Hematopoietic multipotent progenitor cell treated with erythropoietin and hydrocortisone succinate and interleukin-3 and kit ligand, for 6 days (in vitro differentiated cells): ENCODE measurements around the gene UAP1.

Source experiments
- DNase-seq: peaks from one replicate; pipeline ENCODE4 v3.0.0-alpha.2; 2015

UAP1 gene

DNA sequence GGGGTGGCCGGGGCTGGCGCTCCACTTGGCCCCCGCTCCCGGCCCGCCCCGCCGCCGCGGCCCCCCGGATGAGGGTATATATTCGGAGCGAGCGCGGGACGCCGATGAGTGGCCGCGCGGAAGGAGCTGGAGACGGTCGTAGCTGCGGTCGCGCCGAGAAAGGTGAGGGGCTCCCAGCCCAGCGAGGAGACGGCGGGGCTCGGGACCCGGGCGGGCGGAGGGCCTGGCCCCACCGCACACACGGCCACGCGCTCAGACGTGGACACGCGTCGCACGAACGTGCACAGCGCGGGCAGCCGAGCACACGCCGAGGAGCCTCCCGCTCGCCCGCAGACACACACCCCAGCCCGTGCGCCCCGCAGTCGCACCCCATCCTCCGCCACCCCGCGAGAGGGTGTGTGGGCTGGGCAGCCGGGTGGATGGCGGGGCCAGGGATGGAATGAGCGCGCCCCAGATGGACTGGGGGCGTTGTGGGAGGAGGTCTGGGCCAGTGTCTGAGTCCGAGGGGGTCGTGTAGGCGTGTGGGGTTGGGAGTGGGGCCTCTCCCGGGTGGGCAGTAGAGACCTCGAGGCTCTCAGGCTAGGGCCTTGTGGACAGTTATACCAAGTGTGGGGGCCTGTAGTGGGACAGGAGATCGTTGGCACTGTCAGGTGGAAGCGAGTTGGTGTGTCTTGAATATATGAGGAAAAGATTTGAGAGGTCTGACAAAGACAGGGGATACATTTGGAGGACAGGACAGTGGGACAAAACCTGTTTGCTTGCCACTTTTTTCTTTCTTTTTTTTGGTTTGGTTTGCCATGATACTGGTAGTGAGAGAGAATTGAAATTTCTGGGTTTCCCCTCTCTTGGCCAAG is at the start of gene UAP1:
TSS of gene UAP1 (plus strand) at position 107 of the 854 bp plus-strand sequence. CDS start 4,347 bp downstream, outside the sequence.
- peak; percentile 24 for DNase-seq

DNA sequence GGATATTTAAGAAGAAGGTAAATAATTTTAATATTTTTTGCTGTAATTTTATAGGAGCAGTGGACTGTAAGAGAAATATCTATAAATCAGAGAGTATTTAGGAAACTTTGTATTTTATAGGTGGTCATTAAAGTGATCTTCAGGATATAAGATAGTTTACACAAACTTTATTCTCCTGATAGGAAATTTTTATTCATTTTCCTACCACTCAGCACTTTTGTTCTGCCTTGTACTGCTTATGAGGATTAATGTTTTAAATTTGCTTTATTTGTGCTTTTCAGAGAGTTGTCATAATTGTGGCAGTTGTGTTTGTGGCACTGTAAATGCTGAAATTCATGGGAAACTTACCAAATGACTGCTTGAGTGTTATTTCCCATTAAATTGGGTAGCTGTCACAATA is 34.2 kb upstream of the UAP1 start:
- no peak for DNase-seq

DNA sequence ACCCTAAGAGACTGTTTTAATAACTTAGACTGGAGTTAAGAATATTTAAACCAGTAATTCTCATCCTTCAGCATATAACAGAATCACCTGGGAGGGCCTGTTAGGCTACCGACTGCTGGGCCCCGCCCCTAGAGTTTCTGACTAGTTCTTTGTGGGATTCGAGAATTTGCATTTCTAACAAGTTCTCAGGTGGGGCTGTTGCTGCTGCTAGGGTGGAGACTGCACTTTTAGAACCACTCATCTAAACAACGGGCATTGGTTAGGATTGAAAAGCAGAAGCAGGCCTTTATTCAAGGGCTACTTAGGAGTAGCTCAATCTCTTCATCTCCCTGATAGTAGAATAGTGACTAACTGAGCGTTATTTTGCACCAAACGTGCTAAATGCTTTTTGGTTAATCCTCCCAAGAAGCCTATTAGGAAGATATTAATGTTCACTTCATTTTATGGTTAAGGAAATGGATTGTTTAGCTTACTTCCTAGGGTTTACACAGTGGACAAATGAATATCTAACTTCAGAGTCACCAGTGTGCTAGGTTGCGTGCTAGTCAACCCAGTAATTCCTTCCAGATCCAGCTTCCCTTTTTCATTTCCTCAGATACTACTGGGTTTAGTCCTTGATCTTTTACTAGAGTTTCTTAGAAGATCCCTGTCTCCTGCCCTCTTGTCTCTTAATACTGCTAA is 31.1 kb upstream of the UAP1 start:
- DNase-seq = no peak

DNA sequence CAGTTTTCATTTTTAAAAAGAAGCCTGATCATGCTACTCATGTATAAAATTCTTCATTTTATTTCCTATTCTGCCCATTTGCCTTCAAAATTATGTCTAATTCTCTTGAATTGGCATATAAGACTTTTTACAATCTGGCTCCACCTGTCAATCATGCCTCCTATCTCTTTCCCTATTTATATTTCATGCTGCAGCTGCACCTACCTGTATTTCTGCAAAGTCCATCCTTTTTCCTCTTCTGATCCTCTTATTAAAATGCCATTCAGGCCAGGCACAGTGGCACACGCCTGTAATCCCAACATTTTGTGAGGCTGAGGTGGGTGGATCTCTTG is 30.6 kb upstream of the UAP1 start:
- no peak for DNase-seq

DNA sequence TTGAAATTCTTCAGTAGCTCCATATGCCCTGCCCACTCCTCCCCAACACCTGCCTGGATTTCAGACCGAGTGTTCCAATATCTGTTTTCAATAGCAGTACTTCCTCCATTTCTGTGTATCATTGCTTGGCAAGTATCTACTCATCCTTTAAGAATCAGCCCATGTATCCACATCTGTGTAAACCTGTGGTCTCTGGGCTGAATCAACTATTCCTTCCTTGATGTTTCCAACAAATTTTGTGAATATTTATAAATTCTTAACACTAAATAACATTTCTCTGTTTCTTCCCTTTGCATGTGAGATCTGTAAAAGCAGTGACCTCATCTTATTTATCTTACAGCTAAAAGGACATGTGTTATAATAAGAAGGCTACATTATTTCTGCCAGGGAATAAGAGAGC is 26.0 kb upstream of the UAP1 start:
- no peak for DNase-seq

DNA sequence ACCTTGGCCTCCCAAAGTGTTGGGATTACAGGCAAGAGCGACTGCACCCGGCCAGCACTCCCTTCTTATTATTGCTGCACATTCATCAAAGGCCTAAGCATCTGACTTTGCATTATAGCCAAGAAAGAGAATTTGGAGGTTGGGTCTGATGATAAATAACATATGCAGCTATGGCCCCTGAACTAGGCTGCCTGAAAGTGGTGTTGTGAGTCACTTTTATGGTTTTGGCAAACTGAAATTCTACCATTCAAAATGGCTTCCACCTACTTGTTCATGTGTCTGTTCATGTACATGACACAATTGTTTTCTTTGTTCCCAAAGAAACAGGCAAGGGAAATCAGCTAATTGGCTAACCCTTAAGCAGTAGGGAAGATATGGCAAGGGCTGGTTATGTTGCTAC is 25.0 kb upstream of the UAP1 start:
- no peak for DNase-seq

DNA sequence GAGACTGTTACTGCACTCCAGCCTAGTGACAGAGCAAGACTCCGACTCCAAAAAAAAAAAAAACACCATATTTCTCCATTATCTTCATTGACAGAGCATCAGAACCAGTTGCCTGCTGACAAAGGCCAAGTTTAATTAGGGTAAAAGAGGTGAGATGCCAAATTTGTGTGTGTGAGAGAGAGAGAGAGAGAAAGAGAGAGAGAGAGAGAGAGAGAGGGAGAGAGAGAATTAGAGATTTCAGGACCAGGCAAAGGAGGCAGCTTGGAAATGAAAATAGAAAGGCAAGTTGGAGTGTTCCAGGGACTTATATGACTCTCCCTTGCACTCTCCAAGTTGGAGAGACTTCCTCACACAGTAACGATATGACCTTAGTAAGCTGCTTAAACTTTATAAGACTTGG is 24.3 kb upstream of the UAP1 start:
- no peak for DNase-seq

DNA sequence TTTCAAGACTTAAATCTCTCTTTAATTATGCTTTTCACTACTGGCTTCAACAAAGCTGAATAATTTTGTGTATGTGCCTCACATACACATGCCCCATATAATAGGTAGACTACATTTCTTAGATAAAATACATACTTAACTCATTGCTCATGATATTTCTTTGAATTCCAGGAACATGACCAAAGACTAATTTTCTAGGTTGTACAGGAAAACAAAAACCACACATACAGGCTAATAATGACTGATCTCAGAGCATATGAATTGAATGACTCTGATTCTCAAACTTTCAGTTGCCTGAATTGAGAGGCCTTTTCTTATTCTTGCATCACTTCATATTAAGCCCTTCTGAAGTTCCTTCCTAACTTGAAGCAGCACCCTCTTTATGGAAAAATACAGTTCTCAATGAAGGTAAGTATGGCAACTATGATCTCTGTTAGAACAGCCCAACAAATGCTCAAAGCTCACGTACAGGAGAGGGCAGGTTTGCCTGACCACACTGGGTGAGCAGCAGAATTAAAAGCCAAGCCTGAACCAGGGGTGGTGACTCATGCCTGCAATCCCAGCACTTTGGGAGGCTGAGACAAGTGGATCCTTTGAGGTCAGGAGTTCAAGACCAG is 22.6 kb upstream of the UAP1 start:
- no peak for DNase-seq

DNA sequence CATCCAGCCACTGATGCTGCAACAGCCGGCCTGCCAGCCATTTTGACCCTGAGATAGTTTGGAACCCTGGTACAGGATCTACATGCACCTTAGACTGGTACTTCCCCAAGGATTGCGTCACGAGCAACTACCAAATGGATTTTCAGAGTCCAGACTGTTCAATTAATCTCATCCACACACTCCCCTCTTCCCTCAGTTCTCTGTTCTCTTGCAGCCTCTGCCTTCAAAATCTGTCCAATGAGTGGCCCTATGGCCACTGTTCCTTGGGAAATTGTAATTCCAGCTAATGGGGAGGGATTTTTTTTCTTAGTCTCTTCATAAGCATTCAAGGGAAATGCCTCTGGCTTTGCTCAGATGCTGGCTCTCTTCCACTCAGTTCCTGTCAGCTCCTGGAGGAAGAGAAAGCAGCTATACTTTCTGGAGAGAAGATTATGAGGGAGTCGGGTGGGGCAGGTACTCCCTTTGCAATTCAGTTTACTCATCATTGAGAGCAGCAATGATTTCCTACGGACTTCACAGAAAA is 19.8 kb upstream of the UAP1 start:
- no peak for DNase-seq

DNA sequence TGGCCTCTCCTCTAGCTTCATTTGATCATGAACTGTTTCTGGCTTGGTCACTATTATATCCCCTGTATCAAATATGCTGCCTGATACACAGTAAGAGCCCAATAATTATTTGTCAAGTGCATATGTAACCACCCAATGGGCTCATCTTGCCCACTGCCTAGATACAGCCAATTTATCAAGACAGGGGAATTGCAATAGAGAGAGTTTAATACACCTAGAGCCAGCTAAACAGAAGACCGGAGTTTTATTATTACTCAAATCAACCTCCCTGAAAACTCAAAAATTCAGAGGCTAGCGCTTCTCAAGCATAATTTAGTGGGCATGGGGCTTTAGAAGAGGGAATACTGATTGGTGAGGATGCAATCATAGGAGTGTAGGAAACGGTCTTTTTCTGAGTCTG is 18.3 kb upstream of the UAP1 start:
- no peak for DNase-seq

DNA sequence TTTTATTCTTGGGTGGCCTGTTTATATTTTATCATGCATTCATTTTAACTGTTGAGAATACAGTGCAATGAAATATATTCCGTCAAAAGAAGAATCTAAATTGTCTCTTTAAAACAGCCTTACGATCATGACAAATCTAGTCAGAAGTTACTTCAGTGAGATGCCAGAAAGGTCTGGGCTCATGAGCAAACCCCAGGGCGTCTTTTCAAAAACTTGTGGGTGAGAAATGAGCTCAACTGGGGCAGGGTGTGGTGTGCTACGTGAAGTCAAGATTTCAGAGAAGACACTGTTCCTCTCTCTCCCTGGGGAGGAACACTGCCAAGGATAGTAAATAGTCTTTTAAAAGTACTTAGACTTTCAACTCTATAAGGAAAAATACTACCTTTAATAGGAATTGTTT is 13.4 kb upstream of the UAP1 start:
- DNase-seq = no peak

DNA sequence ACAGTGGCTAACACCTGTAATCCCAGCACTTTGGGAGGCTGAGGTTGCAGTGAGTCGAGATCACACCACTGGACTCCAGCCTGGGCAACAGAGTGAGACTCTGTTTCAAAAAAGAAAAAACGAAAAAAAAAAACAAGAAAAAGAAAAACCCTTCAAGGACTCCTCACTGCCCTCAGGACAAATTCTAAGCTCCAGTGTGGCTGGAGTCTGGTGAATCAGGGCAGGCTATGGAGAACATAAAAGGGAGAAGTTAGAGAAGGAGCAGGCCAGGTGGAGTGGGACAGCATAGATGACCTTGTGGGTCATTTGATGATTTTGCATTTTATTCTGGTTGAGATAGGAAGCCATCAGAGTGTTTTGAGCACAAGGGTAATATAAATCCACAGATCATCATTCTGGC is 12.5 kb upstream of the UAP1 start:
- no peak for DNase-seq

DNA sequence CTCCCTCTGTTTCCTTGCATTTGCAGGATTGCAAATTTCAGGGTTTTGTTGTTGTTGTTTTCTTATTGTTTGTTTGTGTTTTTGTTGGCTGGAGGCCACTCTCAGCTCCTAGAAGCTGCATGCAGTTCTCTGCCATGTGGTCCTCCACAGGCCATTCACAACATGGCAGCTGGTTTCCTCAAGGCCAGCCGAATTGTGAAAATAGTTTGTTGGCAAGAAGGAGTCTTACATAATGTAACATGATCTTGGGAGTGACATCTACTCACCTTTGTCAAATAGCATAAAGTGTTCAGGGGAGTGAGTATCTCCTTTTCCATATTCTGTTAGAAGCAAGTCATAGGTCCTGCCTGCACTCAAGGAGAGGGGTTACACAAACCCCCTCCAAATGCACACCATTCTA is 10.6 kb upstream of the UAP1 start:
- no peak for DNase-seq

DNA sequence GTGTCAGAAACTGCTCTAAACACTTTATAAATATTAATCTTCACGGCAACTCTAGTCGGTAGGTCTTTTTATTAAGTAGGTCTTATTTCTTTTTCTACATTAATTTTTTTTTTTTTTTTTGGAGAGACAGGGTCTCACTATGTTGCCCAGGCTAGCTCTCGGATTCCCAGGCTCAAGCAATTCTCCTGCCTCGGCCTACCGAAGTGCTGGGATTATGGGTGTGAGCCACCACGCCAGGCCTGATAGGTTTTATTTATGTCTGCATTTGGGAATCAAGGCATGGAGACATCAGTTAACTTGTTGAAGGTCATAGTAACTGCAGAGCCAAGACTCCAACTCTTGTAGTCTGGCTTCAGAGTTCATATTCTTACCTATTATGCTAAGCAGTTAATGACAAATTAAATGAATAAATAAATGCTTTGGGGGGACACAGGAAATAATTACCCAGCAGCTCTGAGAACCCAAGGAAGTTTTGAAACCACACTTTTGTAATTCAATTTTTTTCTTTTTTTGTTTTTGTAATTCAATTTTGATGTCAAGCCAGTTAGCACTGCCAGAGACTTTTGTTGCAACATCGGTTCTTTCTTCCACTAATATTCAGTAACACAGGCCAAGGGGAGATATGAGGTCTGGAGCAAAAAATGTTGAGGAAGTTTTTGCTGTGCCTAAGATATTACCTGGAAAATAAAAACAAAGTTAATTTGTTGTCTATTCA is 9.4 kb upstream of the UAP1 start:
- DNase-seq = no peak

DNA sequence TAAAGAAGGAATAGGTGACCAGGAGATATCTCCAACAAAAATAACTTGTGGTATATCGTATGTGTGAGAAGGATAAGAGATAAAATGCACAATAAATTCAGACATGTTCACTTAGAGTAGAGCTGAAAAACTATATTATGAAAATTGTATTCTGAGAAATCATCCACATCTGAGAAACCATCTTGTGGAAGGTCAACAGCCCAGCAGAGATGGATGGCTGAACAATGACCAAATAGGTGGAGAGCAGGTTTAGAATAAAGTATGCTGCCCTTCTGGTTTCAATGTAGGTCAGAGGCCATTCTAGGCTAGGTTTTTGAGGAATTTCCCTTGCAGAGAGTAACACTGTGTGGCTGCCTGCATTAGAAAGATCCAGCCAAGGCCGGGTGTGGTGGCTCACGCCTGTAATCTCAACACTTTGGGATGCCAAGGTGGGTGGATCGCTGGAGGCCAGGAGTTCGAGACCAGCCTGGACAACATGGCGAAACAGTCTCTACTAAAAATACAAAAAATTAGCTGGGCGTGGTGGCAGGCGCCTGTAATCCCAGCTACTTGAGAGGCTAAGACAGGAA is 8.8 kb upstream of the UAP1 start:
- DNase-seq = peak; percentile 27

DNA sequence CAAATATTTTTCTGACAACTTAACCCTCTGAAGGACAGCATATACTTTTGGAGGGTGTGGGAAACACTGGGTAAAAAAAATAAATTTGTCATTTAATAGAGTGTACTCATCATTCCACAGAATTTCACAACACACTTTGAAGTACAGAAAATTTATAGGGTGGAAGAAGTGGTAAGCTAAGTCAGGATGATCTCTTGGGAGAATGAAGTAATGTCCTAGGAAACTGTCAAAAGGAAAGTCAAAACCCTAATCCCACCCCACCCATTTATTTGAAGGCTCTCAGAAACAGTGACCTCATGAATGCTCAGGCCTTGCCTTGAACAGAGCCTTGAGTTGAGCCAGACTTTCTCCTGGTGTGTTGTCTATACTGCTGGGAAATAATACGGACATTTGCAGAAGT is 7.3 kb upstream of the UAP1 start:
- DNase-seq = no peak

DNA sequence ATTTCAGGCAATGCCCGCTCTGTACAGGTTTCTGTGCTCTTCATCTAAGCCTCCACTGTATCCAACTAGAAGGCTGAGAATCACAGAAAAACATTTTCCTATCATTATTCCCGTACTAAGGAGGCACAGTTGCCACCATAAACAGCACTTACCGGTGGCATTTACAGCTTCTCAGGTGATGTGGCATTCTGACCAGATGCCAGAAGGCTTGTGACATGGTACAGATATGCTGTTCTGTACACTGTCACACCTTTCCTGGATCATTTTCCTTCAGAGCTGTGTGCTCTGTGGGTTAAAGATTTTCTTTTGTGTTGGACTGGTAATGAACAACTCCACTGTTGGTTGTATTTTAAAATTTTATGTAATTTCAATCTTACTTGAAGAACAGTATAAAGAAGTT is 4.0 kb upstream of the UAP1 start:
- no peak for DNase-seq

DNA sequence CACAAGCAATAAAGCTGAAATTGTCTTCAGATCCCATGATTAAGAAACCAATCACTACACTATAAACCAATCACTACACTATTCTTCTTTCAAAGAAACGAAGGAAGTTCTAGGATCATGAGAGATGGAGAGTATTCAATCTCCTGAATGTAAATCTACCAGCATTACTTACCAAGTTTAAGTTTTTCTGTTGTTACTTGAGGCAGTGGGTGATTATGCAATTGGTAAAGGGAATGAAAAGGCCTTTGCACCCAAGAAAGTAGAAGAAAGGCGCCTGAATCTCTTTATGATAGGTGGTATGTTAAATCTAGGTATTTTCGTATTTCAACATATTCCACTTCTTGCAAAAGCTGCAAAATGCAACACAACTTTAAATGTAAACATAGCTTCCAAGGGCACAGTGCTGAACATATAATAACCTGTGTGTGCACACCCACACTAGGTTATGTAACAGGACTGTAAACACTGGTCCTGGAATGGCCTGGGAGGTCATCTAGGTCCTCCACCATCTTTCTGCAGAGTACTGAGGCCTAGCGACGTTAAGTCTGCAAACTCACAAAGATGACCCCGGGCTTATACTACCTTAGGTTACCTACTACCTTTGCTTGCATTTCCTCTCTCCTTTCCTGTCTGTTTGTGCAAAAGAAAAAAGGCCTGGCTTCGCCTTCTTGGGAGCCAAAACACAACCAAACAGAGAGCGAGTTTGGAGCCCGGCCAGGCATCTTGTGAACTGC is 1.1 kb upstream of the UAP1 start:
- peak; percentile 20 for DNase-seq

DNA sequence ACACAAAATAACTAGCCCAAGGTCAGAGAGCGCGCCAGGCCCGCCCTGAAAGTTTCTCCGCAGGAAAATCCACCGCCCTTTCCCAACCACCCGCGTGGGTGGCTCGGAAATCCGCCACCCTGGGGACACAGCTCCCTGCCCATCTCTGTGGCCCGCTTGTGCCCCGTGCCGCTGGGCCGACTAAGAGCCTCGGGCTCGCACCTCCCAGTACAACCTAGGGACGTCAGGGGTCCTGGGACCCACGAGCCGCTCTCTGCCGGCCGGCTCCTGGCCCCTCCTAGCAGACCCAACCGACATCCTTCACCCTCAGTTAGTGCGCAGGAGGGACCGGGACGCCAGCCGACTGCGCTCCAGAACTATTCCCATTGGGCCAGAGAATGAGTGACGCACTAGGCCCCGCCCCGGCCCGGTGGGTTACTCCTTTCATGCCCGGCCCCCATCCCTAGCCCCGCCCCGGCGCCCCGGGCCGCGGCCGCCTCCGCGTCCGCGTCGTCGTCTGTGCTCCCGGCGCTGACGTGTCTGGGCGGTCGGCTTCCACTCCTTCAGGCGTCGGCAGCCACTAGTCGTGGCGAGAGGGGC is 396 bp upstream of the UAP1 start:
- peak; percentile 99 for DNase-seq

DNA sequence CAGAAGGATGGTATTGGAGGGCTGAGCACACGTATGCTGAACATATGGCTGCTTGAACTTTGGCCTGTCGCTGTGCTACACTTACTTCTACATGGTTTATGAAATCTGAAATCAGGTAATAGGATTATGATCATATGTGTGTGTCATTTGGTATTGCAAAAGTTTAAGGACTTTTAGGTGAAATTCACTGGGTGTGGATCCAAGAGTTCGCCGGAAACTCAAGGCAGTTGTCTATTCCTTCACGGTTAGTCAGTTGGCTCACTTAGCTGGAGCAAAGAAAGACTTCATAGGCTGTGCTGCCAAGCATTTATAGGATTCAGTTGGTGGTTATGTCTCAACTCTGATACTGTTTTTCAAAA is 927 bp downstream of the UAP1 start:
- peak; percentile 39 for DNase-seq

DNA sequence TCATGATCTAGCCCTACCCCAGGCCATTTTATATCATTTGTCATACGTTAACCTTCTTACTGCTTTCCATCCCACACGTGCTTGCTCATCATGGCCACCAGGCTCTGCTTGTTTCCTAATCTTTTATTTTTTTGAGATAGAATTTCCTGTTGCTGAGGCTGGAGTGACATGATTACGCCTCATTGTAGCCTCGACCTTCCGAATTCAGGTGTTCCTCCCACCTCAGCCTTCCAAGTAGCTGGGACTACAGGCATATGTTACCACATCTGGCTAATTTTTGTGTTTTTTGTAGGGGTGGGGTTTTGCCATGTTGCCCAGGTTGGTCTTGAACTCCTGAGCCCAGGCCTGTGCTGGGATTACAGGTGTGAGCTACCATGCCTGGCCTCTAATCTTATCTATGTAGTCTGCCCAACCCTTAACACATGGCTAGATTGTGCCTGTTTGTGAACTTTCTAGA is 3.3 kb downstream of the UAP1 start:
- peak; percentile 40 for DNase-seq

DNA sequence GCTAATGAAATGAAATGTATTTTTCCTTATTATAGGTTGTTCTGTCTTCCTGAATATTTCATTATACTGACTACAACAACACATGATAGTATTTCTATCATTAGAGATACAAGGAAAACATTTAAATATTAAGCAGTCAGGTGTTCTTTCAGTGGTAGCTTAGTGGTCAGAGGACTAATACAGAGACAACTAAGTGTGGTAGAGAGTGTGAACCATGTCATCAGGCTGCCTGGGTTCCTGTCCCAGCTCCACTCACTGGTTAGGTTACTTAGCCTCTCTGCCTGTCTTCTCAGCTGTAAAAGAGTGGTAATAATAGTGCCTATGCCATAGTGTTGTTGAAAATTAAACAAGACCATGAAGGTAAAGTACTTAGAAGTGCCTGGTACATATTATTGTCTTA is 3.9 kb downstream of the UAP1 start:
- no peak for DNase-seq
